ENCODE measurements around the gene ANGEL1.

ANGEL1 gene

GRCh38 chr14:76760331-76761135, 52.1 kb downstream of the ANGEL1 start:
- peak overlapping the region; percentile 68 for H3K4me3 ChIP-seq (ENCODE audit: low read depth, low read length)
- CTCF ChIA-PET, result interaction anchor here (1.2 to 1.5 kb wide), 4 partner anchors 23 to 52 kb away, joined by 3 to 6 read pairs (median 4); no protein-coding TSS in a partner anchor

GRCh38 chr14:76759589-76759988, 53.1 kb downstream of the ANGEL1 start:
- ChIA-PET CTCF (interaction anchor here (0.9 to 1.5 kb wide), 3 partner anchors 10 to 51 kb away, joined by 3 to 6 read pairs (median 4); no protein-coding TSS in a partner anchor), POLR2A (no interaction called here)
- H3K4me3 ChIP-seq (ENCODE audit: low read depth, low read length), result no peak overlapping the region
- no peak for DNase-seq (ENCODE audit: low read depth, low spot score)
- TF ChIP-seq CTCF (IDR thresholded peaks at IDR 0.05; ENCODE audit: insufficient read depth, low read length, missing control alignments), result no peak

More at GRCh38 chr14:76760331-76761135, 52.1 kb downstream of the ANGEL1 start:
- no peak for TF ChIP-seq CTCF (IDR thresholded peaks at IDR 0.05; ENCODE audit: insufficient read depth, low read length, missing control alignments)
- POLR2A ChIA-PET, result no interaction called here
- no peak for DNase-seq (ENCODE audit: low read depth, low spot score)

- no peak for DNase-seq (ENCODE audit: low read depth, low spot score)
- H3K4me3 ChIP-seq (ENCODE audit: low read depth, low read length), result no peak overlapping the region
- TF ChIP-seq CTCF (IDR thresholded peaks at IDR 0.05; ENCODE audit: insufficient read depth, low read length, missing control alignments), result no peak
- ChIA-PET POLR2A (no interaction called here), CTCF (no interaction called here)
Measured at GRCh38 chr14:76756371-76756750, 56.3 kb downstream of the ANGEL1 start.

- CTCF ChIA-PET, result no interaction called here
- H3K4me3 ChIP-seq (ENCODE audit: low read depth, low read length), result no peak overlapping the region
- POLR2A ChIA-PET, result no interaction called here
- DNase-seq (ENCODE audit: low read depth, low spot score), result no peak
- TF ChIP-seq CTCF (IDR thresholded peaks at IDR 0.05; ENCODE audit: insufficient read depth, low read length, missing control alignments), result no peak
Measured at GRCh38 chr14:76755610-76756370, 56.9 kb downstream of the ANGEL1 start.

GRCh38 chr14:76754586-76754985, 58.1 kb downstream of the ANGEL1 start:
- POLR2A ChIA-PET, result no interaction called here
- TF ChIP-seq CTCF (IDR thresholded peaks at IDR 0.05; ENCODE audit: insufficient read depth, low read length, missing control alignments), result no peak
- CTCF ChIA-PET, result no interaction called here
- H3K4me3 ChIP-seq (ENCODE audit: low read depth, low read length), result no peak overlapping the region
- no peak for DNase-seq (ENCODE audit: low read depth, low spot score)

GRCh38 chr14:76753541-76754198, 59.0 kb downstream of the ANGEL1 start:
- no peak for TF ChIP-seq CTCF (IDR thresholded peaks at IDR 0.05; ENCODE audit: insufficient read depth, low read length, missing control alignments)
- ChIA-PET POLR2A (no interaction called here), CTCF (no interaction called here)
- DNase-seq (ENCODE audit: low read depth, low spot score), result no peak
- H3K4me3 ChIP-seq (ENCODE audit: low read depth, low read length), result no peak overlapping the region
